Cardiac fibroblast (primary cell): ENCODE results near the gene PDCD7.

ENCODE experiments used
- DNase-seq, 2 donors: peaks; one replicate each; pipeline versions ENCODE4 v3.0.0 to v3.0.0-alpha.2; 2010; ENCODE audit warnings: low read depth in 2 of 2
- H3K4me3 ChIP-seq, 2 donors: replicated peaks in 1 of 2; 1 replicate in 1 of 2; 2 replicates in 1 of 2; pipeline ENCODE4 v1.5.1; 2011; ENCODE audit warnings: low read depth in 2 of 2, low read length in 2 of 2, mild to moderate bottlenecking in 2 of 2, moderate library complexity in 1 of 2
- TF ChIP-seq, protein P1 (sequence below): IDR thresholded peaks from one replicate; pipeline ENCODE4 v1.5.1; 2011; ENCODE audit warnings: low read depth, mild to moderate bottlenecking, low read length, inconsistent platforms

PDCD7 gene

DNA sequence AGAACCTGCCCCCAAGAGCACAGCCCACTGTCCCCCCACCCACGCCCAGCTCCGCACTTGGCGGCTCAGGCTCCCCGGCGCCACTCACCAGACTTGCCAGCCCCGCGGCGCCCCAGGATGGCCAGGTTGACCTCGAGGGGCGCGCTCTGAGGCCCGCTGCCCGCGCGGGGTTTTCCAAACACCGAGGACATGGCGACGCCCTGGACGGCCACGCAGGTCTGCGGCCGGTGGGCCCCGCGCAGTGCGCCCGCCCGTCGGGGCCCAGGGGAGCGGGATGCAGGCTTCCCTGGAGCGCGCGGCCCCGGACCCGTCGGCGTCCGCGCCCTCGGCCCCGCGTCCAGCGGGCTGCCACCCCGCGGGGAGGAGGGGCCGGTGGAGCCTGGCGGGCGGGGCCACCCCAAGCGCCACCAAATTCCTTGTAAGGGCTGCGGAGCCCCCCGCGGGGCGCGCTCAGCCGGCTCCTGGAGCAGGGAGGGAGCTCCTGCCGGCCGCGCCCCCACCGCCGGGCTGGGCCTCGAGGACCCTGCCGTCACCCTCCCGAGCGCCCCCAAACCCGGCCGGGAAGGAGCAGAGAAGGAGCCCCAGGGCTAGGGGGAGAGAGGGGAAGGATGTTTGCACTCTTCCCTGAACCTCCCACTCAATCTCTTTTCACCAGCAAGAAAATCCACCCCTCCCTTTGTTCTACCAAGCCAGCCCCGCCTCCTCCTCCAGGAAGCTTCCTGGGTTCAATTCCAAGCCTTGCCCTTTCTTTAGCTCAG is 65.8 kb downstream of the PDCD7 start, which contains the start of gene RASL12:
Gene RASL12 (minus strand): TSS at position 347 of the 758 bp plus-strand sequence. CDS start 156 bp downstream, at position 191.
- peak within 1 kb of the TSS; percentile 2 to 24 for H3K4me3 ChIP-seq
- no peak for DNase-seq

More for the DNA sequence above, 65.8 kb downstream of the PDCD7 start, which contains the start of gene RASL12:
- TF ChIP-seq, protein P1, sequence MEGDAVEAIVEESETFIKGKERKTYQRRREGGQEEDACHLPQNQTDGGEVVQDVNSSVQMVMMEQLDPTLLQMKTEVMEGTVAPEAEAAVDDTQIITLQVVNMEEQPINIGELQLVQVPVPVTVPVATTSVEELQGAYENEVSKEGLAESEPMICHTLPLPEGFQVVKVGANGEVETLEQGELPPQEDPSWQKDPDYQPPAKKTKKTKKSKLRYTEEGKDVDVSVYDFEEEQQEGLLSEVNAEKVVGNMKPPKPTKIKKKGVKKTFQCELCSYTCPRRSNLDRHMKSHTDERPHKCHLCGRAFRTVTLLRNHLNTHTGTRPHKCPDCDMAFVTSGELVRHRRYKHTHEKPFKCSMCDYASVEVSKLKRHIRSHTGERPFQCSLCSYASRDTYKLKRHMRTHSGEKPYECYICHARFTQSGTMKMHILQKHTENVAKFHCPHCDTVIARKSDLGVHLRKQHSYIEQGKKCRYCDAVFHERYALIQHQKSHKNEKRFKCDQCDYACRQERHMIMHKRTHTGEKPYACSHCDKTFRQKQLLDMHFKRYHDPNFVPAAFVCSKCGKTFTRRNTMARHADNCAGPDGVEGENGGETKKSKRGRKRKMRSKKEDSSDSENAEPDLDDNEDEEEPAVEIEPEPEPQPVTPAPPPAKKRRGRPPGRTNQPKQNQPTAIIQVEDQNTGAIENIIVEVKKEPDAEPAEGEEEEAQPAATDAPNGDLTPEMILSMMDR, result no peak
